ENCODE results near the gene NECTIN4.

- TF ChIP-seq CTCF (IDR thresholded peaks at IDR 0.05) (no peak), POLR2A (IDR thresholded peaks at IDR 0.05) (no peak), EP300 (IDR thresholded peaks at IDR 0.05) (no peak)
Measured at GRCh38 chr1:161088587-161089110, 709 bp downstream of the NECTIN4 start.

Measured in tibial nerve (tissue), 4 donors.